Keratinocyte (primary cell): ENCODE results near the gene SLC15A3.

Experiments used
- CTCF ChIP-seq, 3 experiments: IDR thresholded peaks in 1 of 3; conservative IDR thresholded peaks in 1 of 3; optimal IDR thresholded peaks in 1 of 3; 2 replicates in 2 of 3; 3 replicates in 1 of 3; pipeline versions ENCODE3 to v1.5.1; 2011; ENCODE audit warnings: low read length in 3 of 3, mild to moderate bottlenecking in 3 of 3, moderate library complexity in 2 of 3, control low read depth in 1 of 3, inconsistent platforms in 1 of 3; ENCODE audit not compliant: insufficient read depth in 2 of 3; ENCODE audit errors: extremely low read depth in 1 of 3
- EZH2 ChIP-seq: IDR thresholded peaks from one replicate; pipeline ENCODE4 v1.6.1; 2012; ENCODE audit warnings: inconsistent platforms, mild to moderate bottlenecking, low read length, moderate library complexity

GRCh38 chr11:60919320-60919719, 32.7 kb downstream of the SLC15A3 start:
- no peak for TF ChIP-seq EZH2
- no peak for TF ChIP-seq CTCF (optimal IDR thresholded peaks at IDR 0.05 in 1 of 3, IDR thresholded peaks at IDR 0.05 in 1 of 3, conservative IDR thresholded peaks at IDR 0.05 in 1 of 3; ENCODE audit: extremely low read depth in 1 of 3, insufficient read depth in 2 of 3, low read length in 3 of 3)
